ENCODE data around the gene ZFYVE19.
A peak's percentile ranks its signal among the peaks of the same experiment; 100 is the strongest.
"Not testable (repeated sequence)": the region's sequence is repeated elsewhere in the genome, so short reads cannot be mapped to it uniquely, and the experiment has no call there.

Gene ZFYVE19

GRCh38 chr15:40845036-40845435 is 38.1 kb downstream of the ZFYVE19 start:
- Mint-ChIP-seq H3K9me3 (ENCODE audit: low read depth) (no peaks in the 10 kb centered on the region), H3K4me3 (peak overlapping the region; percentile 82), H3K4me1 (ENCODE audit: low read depth) (peaks cover 9% of the 10 kb centered on the region), H3K36me3 (no peaks in the 10 kb centered on the region), H3K27ac (no peak overlapping the region), H3K27me3 (peaks cover 6% of the 10 kb centered on the region)

GRCh38 chr15:40845511-40846284 is 38.8 kb downstream of the ZFYVE19 start:
- Mint-ChIP-seq H3K9me3 (ENCODE audit: low read depth) (no peaks in the 10 kb centered on the region), H3K27me3 (peaks cover 6% of the 10 kb centered on the region), H3K36me3 (no peaks in the 10 kb centered on the region), H3K27ac (no peak overlapping the region), H3K4me1 (ENCODE audit: low read depth) (peaks cover 9% of the 10 kb centered on the region), H3K4me3 (peak overlapping the region; percentile 42)

GRCh38 chr15:40846841-40847222 is 39.9 kb downstream of the ZFYVE19 start:
- no peak overlapping the region for H3K4me3 Mint-ChIP-seq
- no peak overlapping the region for H3K27ac Mint-ChIP-seq
- H3K9me3 Mint-ChIP-seq (ENCODE audit: low read depth), result no peaks in the 10 kb centered on the region
- H3K4me1 Mint-ChIP-seq (ENCODE audit: low read depth), result peaks cover 9% of the 10 kb centered on the region
- no peaks in the 10 kb centered on the region for H3K36me3 Mint-ChIP-seq
- H3K27me3 Mint-ChIP-seq, result peaks cover 6% of the 10 kb centered on the region

GRCh38 chr15:40847223-40847961 is 40.5 kb downstream of the ZFYVE19 start:
- H3K27me3 Mint-ChIP-seq, result peaks cover 6% of the 10 kb centered on the region
- H3K36me3 Mint-ChIP-seq, result no peaks in the 10 kb centered on the region
- no peak overlapping the region for H3K4me3 Mint-ChIP-seq
- H3K27ac Mint-ChIP-seq, result no peak overlapping the region
- H3K9me3 Mint-ChIP-seq (ENCODE audit: low read depth), result no peaks in the 10 kb centered on the region
- peaks cover 9% of the 10 kb centered on the region for H3K4me1 Mint-ChIP-seq (ENCODE audit: low read depth)

- no peak overlapping the region for H3K27ac Mint-ChIP-seq
- no peak overlapping the region for H3K4me3 Mint-ChIP-seq
Measured at GRCh38 chr15:40850576-40851112, 43.8 kb downstream of the ZFYVE19 start.

GRCh38 chr15:40852529-40852928 is 45.6 kb downstream of the ZFYVE19 start:
- H3K27me3 Mint-ChIP-seq, result no peaks in the 10 kb centered on the region
- no peak overlapping the region for H3K4me3 Mint-ChIP-seq
- H3K27ac Mint-ChIP-seq, result no peak overlapping the region
- no peaks in the 10 kb centered on the region for H3K9me3 Mint-ChIP-seq (ENCODE audit: low read depth)
- H3K4me1 Mint-ChIP-seq (ENCODE audit: low read depth), result no peaks in the 10 kb centered on the region
- no peaks in the 10 kb centered on the region for H3K36me3 Mint-ChIP-seq

More at GRCh38 chr15:40850576-40851112, 43.8 kb downstream of the ZFYVE19 start:
- peaks cover 2% of the 10 kb centered on the region for H3K4me1 Mint-ChIP-seq (ENCODE audit: low read depth)
- H3K9me3 Mint-ChIP-seq (ENCODE audit: low read depth), result no peaks in the 10 kb centered on the region
- no peaks in the 10 kb centered on the region for H3K36me3 Mint-ChIP-seq
- H3K27me3 Mint-ChIP-seq, result no peaks in the 10 kb centered on the region

GRCh38 chr15:40853241-40853890 is 46.5 kb downstream of the ZFYVE19 start:
- no peaks in the 10 kb centered on the region for H3K36me3 Mint-ChIP-seq
- no peak overlapping the region for H3K27ac Mint-ChIP-seq
- no peaks in the 10 kb centered on the region for H3K9me3 Mint-ChIP-seq (ENCODE audit: low read depth)
- H3K27me3 Mint-ChIP-seq, result no peaks in the 10 kb centered on the region
- H3K4me3 Mint-ChIP-seq, result no peak overlapping the region
- H3K4me1 Mint-ChIP-seq (ENCODE audit: low read depth), result no peaks in the 10 kb centered on the region

GRCh38 chr15:40854161-40854560 is 47.3 kb downstream of the ZFYVE19 start:
- Mint-ChIP-seq H3K9me3 (ENCODE audit: low read depth) (no peaks in the 10 kb centered on the region), H3K27me3 (no peaks in the 10 kb centered on the region), H3K4me1 (ENCODE audit: low read depth) (no peaks in the 10 kb centered on the region), H3K36me3 (no peaks in the 10 kb centered on the region), H3K4me3 (no peak overlapping the region), H3K27ac (no peak overlapping the region)

- H3K9me3 Mint-ChIP-seq (ENCODE audit: low read depth), result no peaks in the 10 kb centered on the region
- no peaks in the 10 kb centered on the region for H3K36me3 Mint-ChIP-seq
- no peaks in the 10 kb centered on the region for H3K27me3 Mint-ChIP-seq
- no peak overlapping the region for H3K27ac Mint-ChIP-seq
- no peak overlapping the region for H3K4me3 Mint-ChIP-seq
- no peaks in the 10 kb centered on the region for H3K4me1 Mint-ChIP-seq (ENCODE audit: low read depth)
Measured at GRCh38 chr15:40855706-40856234, 48.9 kb downstream of the ZFYVE19 start.

- Mint-ChIP-seq H3K4me1 (ENCODE audit: low read depth) (no peaks in the 10 kb centered on the region), H3K27ac (no peak overlapping the region), H3K9me3 (ENCODE audit: low read depth) (no peaks in the 10 kb centered on the region), H3K4me3 (no peak overlapping the region), H3K27me3 (no peaks in the 10 kb centered on the region), H3K36me3 (no peaks in the 10 kb centered on the region)
Measured at GRCh38 chr15:40856746-40857145, 49.9 kb downstream of the ZFYVE19 start.

- H3K36me3 Mint-ChIP-seq, result no peaks in the 10 kb centered on the region
- no peaks in the 10 kb centered on the region for H3K9me3 Mint-ChIP-seq (ENCODE audit: low read depth)
- H3K27ac Mint-ChIP-seq, result no peak overlapping the region
- no peak overlapping the region for H3K4me3 Mint-ChIP-seq
- no peaks in the 10 kb centered on the region for H3K4me1 Mint-ChIP-seq (ENCODE audit: low read depth)
- no peaks in the 10 kb centered on the region for H3K27me3 Mint-ChIP-seq
Measured at GRCh38 chr15:40857601-40858341, 50.9 kb downstream of the ZFYVE19 start.

GRCh38 chr15:40858706-40859105 is 51.8 kb downstream of the ZFYVE19 start:
- Mint-ChIP-seq H3K27ac (no peak overlapping the region), H3K4me3 (no peak overlapping the region), H3K9me3 (ENCODE audit: low read depth) (no peaks in the 10 kb centered on the region), H3K27me3 (no peaks in the 10 kb centered on the region), H3K36me3 (no peaks in the 10 kb centered on the region), H3K4me1 (ENCODE audit: low read depth) (no peaks in the 10 kb centered on the region)

- Mint-ChIP-seq H3K4me3 (no peak overlapping the region), H3K4me1 (ENCODE audit: low read depth) (no peaks in the 10 kb centered on the region)
Measured at GRCh38 chr15:40859206-40859851, 52.4 kb downstream of the ZFYVE19 start.

GRCh38 chr15:40861147-40861546 is 54.3 kb downstream of the ZFYVE19 start:
- H3K27ac Mint-ChIP-seq; H3K9me3 Mint-ChIP-seq (ENCODE audit: low read depth); H3K27me3 Mint-ChIP-seq; H3K4me1 Mint-ChIP-seq (ENCODE audit: low read depth); H3K36me3 Mint-ChIP-seq; H3K4me3 Mint-ChIP-seq: not testable (repeated sequence)

More at GRCh38 chr15:40859206-40859851, 52.4 kb downstream of the ZFYVE19 start:
- Mint-ChIP-seq H3K36me3 (no peaks in the 10 kb centered on the region), H3K27me3 (no peaks in the 10 kb centered on the region), H3K27ac (no peak overlapping the region), H3K9me3 (ENCODE audit: low read depth) (no peaks in the 10 kb centered on the region)

Measured in activated naive CD8-positive, alpha-beta T cell (primary cell).